GM12891 (cell line): Measurements from ENCODE around the gene KCTD10.

Experiments used
- POLR2A ChIP-seq: IDR thresholded peaks from 2 replicates; pipeline ENCODE4 v1.6.1; 2011; ENCODE audit warnings: low read depth, low read length, control low read depth
- POLR2AphosphoS5 ChIP-seq: IDR thresholded peaks from 2 replicates; pipeline ENCODE4 v1.6.1; 2011; ENCODE audit warnings: low read depth, low read length, control low read depth

DNA sequence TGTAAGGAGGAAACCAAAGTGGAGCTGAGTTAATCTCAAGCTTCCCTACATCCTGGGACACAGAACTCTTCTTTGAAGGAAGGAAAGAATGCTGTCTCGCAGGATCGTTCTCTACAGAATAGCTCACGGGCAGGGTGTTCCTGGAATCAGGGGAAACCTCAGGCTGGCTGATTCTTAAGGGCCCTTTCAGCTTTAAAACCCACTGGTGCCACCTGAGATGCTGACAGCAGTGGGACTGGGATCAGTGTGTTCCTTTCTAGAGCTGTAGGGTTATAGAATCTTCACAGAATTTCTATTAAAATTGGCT, 48.1 kb upstream of the KCTD10 start:
- no peak for TF ChIP-seq POLR2A
- TF ChIP-seq POLR2AphosphoS5 = no peak
